Measurements from ENCODE around the gene CNGB1. TPM values are rescaled to one million over a fixed set of nuclear protein-coding genes. Genes with fewer than 3 reads are reported as not detected.

Gene CNGB1
- total RNA-seq, 4 donors from 2014 or later, result 0.13 TPM; not detected in 3

GRCh38 chr16:57844416-57845030, 126.4 kb downstream of the CNGB1 start:
- Histone ChIP-seq H3K27ac (no peak overlapping the region), H3K27me3 (no peaks in the 10 kb centered on the region), H3K4me1 (peaks cover 0 to 9% of the 10 kb centered on the region in 2 donors), H3K4me3 (replicated peaks in 1 of 3) (no peak overlapping the region), H3K9me3 (no peaks in the 10 kb centered on the region), H3K36me3 (no peaks in the 10 kb centered on the region)
- no peak for DNase-seq
- 80 to 82% methylated on average over 5 to 10 of the region's 10 CpGs for WGBS, 2 donors
- intact Hi-C loops (cut with DNase I), result no loop called here
- TF ChIP-seq, protein P1, sequence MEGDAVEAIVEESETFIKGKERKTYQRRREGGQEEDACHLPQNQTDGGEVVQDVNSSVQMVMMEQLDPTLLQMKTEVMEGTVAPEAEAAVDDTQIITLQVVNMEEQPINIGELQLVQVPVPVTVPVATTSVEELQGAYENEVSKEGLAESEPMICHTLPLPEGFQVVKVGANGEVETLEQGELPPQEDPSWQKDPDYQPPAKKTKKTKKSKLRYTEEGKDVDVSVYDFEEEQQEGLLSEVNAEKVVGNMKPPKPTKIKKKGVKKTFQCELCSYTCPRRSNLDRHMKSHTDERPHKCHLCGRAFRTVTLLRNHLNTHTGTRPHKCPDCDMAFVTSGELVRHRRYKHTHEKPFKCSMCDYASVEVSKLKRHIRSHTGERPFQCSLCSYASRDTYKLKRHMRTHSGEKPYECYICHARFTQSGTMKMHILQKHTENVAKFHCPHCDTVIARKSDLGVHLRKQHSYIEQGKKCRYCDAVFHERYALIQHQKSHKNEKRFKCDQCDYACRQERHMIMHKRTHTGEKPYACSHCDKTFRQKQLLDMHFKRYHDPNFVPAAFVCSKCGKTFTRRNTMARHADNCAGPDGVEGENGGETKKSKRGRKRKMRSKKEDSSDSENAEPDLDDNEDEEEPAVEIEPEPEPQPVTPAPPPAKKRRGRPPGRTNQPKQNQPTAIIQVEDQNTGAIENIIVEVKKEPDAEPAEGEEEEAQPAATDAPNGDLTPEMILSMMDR (IDR thresholded peaks at IDR 0.05), result no peak

DNA sequence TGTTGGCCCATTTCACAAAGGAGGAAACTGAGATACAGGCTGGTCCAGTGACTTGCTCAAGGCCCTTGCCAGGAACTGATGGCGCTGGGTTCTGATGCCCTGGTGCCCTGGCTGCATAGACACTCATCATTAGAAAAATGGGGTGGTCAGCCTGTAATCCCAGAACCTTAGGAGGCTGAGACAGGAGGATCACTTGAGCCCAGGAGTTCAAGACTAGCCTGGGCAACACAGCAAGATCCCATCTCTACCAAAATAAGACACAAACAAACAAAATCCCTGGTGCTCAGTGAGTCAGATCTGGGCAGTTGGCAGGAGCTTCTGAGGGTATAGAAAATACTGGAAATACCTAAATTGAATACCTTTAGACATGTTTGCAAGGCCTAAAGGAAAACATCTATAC, 127.5 kb downstream of the CNGB1 start:
- no peak for TF ChIP-seq POLR2A (IDR thresholded peaks at IDR 0.05)
- TF ChIP-seq, protein P1 (IDR thresholded peaks at IDR 0.05), result no peak
- H3K36me3 ChIP-seq, result no peaks in the 10 kb centered on the region
- 27 to 86% methylated on average over 1 of the region's 1 CpG for WGBS, 2 donors
- intact Hi-C loops (cut with DNase I), result no loop called here
- H3K4me1 ChIP-seq, result peaks cover 0 to 9% of the 10 kb centered on the region in 2 donors
- H3K4me3 ChIP-seq (replicated peaks in 1 of 3), result no peak overlapping the region
- no peak overlapping the region for H3K27ac ChIP-seq
- no peaks in the 10 kb centered on the region for H3K9me3 ChIP-seq
- DNase-seq, result no peak
- H3K27me3 ChIP-seq, result no peaks in the 10 kb centered on the region

DNA sequence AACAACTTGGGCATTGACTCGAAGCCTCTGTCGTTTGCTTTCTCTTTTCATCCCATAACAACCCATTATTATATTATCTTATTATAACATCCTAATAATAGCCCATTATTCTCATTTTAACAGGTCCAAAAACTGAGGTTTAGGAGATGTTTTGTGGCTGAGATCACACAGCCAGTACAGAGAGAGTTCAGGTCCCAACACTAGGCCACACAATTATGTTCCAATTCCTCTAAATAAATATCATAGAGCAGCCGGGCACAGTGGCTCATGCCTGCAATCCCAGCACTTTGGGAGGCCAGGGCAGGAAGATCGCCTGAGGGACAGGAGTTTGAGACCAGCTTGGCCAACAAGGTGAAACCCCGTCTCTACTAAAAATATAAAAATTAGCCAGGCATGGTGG, 128.3 kb downstream of the CNGB1 start:
- WGBS, 2 donors, result 94 to 96% methylated on average over 5 of the region's 5 CpGs
- H3K27ac ChIP-seq, result peak overlapping the region; percentile 61 to 64 (median 62)
- no peak for DNase-seq
- no peaks in the 10 kb centered on the region for H3K27me3 ChIP-seq
- H3K4me1 ChIP-seq, result peaks cover 5 to 9% of the 10 kb centered on the region in 2 donors
- intact Hi-C loops (cut with DNase I), result no loop called here
- H3K4me3 ChIP-seq (replicated peaks in 1 of 3), result no peak overlapping the region
- H3K36me3 ChIP-seq, result no peaks in the 10 kb centered on the region
- H3K9me3 ChIP-seq, result no peaks in the 10 kb centered on the region
- TF ChIP-seq, protein P1 (IDR thresholded peaks at IDR 0.05), result no peak
- no peak for TF ChIP-seq POLR2A (IDR thresholded peaks at IDR 0.05)

DNA sequence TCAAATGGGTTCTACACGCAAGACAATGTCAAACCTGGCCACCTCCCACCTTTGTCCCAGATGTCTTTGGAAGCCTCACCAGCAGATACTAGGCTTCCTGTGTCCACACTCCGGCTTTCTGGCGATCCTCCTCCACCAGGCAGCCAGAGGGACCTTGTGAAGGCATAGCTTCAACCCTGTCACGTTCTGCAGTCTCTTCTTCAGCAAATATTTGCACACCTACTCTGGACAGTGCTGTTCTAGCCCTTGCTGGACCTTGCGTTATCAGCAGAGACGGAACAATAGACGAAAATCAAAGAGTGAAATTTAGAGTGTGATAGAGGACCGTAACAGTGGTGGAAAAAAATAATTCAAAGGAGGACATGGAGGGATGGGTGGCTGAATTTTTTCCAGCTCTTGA, 130.1 kb downstream of the CNGB1 start:
- Histone ChIP-seq H3K27me3 (no peaks in the 10 kb centered on the region), H3K9me3 (no peaks in the 10 kb centered on the region), H3K4me1 (peaks cover 5 to 9% of the 10 kb centered on the region in 2 donors), H3K36me3 (no peaks in the 10 kb centered on the region), H3K27ac (peak overlapping the region in 2 of 3 donors; percentile 62 to 64), H3K4me3 (replicated peaks in 1 of 3) (no peak overlapping the region)
- DNase-seq, result no peak
- 92 to 93% methylated on average over 8 of the region's 8 CpGs for WGBS, 2 donors
- TF ChIP-seq, protein P1 (IDR thresholded peaks at IDR 0.05), result no peak
- no peak for TF ChIP-seq POLR2A (IDR thresholded peaks at IDR 0.05)
- intact Hi-C loops (cut with DNase I), result no loop called here

DNA sequence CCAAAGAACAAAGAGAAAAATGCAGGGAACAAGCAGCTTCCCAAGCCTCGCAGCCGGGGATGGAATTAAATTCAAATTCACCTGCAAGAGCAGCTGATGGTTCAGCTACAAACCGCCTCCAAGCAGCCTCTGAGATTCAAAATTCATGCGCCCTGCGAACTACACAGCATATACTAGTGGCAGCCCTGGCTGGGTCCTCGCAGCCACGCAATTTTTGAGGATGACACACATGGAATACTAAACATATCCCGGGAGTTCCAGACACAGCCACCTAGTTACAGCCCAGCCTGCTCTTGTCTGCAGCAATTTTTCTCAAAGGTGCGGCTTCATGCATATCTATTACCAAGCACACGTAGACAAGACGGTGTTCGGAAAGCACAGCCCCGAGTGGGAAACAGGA, 132.8 kb downstream of the CNGB1 start:
- no peaks in the 10 kb centered on the region for H3K27me3 ChIP-seq
- 69 to 82% methylated on average over 13 of the region's 13 CpGs for WGBS, 2 donors
- no peaks in the 10 kb centered on the region for H3K36me3 ChIP-seq
- no peak for DNase-seq
- peaks cover 5 to 9% of the 10 kb centered on the region in 2 donors for H3K4me1 ChIP-seq
- intact Hi-C loops (cut with DNase I), result no loop called here
- no peak overlapping the region for H3K27ac ChIP-seq
- no peaks in the 10 kb centered on the region for H3K9me3 ChIP-seq
- H3K4me3 ChIP-seq (replicated peaks in 1 of 3), result no peak overlapping the region
- TF ChIP-seq, protein P1 (IDR thresholded peaks at IDR 0.05), result no peak
- no peak for TF ChIP-seq POLR2A (IDR thresholded peaks at IDR 0.05)
